GM12878 (cell line): ENCODE results near the gene TMEM163. TPM values are rescaled to one million over a fixed set of nuclear protein-coding genes. Genes with fewer than 3 reads are reported as not detected.

Experiments used
- CEBPZ ChIP-seq: fragments of 150-350 bp; IDR thresholded peaks from 2 replicates; pipeline ENCODE4 v1.6.1; 2016; ENCODE audit warnings: low read depth, low read length
- NFIC ChIP-seq: IDR thresholded peaks from 2 replicates; pipeline ENCODE4 v1.6.1; 2012; ENCODE audit warnings: low read depth, mild to moderate bottlenecking, inconsistent platforms, low read length, moderate library complexity
- PRDM15 ChIP-seq: fragments of 450-650 bp; formaldehyde crosslinking; IDR thresholded peaks from 2 replicates; pipeline ENCODE4 v1.4.0; 2020; ENCODE audit warnings: mild to moderate bottlenecking, moderate library complexity
- RBBP5 ChIP-seq: fragments of 200-600 bp; sonication (generic); conservative IDR thresholded peaks from 2 replicates; pipeline ENCODE4 v1.6.1; 2016
- RCOR1 ChIP-seq: conservative IDR thresholded peaks from 2 replicates; pipeline ENCODE4 v1.6.1; 2012; ENCODE audit warnings: low read depth, low read length, improper control_type of control experiment
- SP1 ChIP-seq: IDR thresholded peaks from one replicate; pipeline ENCODE4 v1.6.1; 2011; ENCODE audit warnings: low read depth, low read length
- SREBF1 ChIP-seq: IDR thresholded peaks from 2 replicates; pipeline ENCODE4 v1.6.1; 2012; ENCODE audit warnings: mild to moderate bottlenecking, low read length
- polyA plus RNA-seq, 11 experiments: library from polyadenylated mRNA; depleted of rRNA in 4 of 11; unstranded in 6 of 11; stranded (reverse) in 5 of 11; fragments of >200 nt; fragmentation: Nextera tagmentation in 4 of 11; fragmentation: Illumina TruSeq in 1 of 11; extraction: Ambion mirVana in 4 of 11; extraction: Trizol in 1 of 11; gene quantifications; 1 replicate in 1 of 11; 2 replicates in 10 of 11; pipeline versions ENCODE4 v1.2.1 to v1.2.3, GENCODE V29; 2011 to 2016; ENCODE audit warnings: inconsistent platforms in 2 of 11, missing spikeins in 2 of 11, low read depth in 1 of 11
- total RNA-seq, 4 experiments: library from RNA; depleted of rRNA in 3 of 4; stranded (reverse); fragments of >200 nt in 3 of 4; fragmentation: Illumina TruSeq in 1 of 4; extraction: Trizol in 1 of 4; gene quantifications; 2 replicates each; pipeline versions ENCODE4 v1.2.1 to v1.2.3, GENCODE V29; 2013 to 2021

TMEM163 gene
- total and polyA plus RNA-seq, 10 of the 15 experiments (the other 5 are each of a cell fraction or from before 2014, with no cell fraction given) = 0.05 to 0.11 (median 0.07) TPM; not detected in 4

- TF ChIP-seq PRDM15 (no peak), SP1 (no peak), CEBPZ (no peak), SREBF1 (no peak), RBBP5 (no peak), RCOR1 (no peak), NFIC (no peak)
Measured at GRCh38 chr2:134457353-134457752, 261.4 kb downstream of the TMEM163 start (continued).
